AG09309 (cell line): ENCODE data around the gene LRMDA.

Experiments
- DNase-seq: peaks from one replicate; pipeline ENCODE4 v3.0.0-alpha.2; 2010; ENCODE audit warnings: low read depth
- H3K4me3 ChIP-seq: 2 replicates; pipeline ENCODE4 v1.5.1; 2011; ENCODE audit warnings: mild to moderate bottlenecking, low read depth, low read length, moderate library complexity; ENCODE audit not compliant: control insufficient read depth
- TF ChIP-seq, protein P1 (sequence below): IDR thresholded peaks from 2 replicates; pipeline ENCODE4 v1.5.1; 2011; ENCODE audit warnings: mild to moderate bottlenecking, low read depth, low read length, inconsistent platforms; ENCODE audit not compliant: insufficient read depth, control insufficient read depth; ENCODE audit errors: missing control alignments

Gene LRMDA

DNA sequence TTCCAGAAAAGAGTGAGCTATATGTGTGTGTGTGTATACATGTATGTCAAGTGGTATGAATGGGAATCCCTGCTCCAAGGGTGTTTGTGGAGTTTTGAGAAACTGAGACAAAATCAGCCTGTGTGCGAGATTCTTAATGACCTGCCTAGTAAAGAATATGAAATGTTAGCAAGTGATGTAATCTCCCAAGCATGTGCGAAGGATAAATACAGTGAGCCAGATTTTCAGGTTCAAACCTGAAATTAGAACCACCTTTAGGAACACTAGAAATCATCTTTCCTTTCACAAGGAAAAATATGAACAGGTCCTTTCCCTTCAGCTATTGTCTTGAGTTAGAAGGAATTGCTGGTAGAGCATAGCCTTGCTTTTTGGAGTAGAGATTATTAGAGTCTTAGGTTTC, 457.6 kb downstream of the LRMDA start:
- DNase-seq, result no peak
- TF ChIP-seq, protein P1, sequence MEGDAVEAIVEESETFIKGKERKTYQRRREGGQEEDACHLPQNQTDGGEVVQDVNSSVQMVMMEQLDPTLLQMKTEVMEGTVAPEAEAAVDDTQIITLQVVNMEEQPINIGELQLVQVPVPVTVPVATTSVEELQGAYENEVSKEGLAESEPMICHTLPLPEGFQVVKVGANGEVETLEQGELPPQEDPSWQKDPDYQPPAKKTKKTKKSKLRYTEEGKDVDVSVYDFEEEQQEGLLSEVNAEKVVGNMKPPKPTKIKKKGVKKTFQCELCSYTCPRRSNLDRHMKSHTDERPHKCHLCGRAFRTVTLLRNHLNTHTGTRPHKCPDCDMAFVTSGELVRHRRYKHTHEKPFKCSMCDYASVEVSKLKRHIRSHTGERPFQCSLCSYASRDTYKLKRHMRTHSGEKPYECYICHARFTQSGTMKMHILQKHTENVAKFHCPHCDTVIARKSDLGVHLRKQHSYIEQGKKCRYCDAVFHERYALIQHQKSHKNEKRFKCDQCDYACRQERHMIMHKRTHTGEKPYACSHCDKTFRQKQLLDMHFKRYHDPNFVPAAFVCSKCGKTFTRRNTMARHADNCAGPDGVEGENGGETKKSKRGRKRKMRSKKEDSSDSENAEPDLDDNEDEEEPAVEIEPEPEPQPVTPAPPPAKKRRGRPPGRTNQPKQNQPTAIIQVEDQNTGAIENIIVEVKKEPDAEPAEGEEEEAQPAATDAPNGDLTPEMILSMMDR, result no peak
- no peak overlapping the region for H3K4me3 ChIP-seq

DNA sequence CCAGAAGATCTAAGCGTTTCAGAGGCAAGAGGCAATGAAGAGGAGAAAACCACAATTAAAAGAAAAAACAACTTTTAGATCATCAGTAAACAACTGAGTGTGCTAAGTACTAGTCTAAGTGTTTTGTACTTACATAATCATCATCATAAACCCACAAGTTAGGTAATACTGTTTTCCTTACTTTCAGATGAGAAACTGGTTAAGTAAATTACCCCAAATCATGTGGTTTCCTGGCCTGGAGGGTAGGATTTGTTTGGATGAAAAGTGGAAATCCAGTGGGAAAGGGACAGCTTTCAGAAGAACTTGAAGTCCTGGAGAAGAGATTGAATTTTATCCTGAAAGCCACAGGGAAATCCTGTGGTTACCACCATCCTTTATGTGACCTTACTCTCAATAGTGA, 463.3 kb downstream of the LRMDA start:
- TF ChIP-seq, protein P1, result no peak
- DNase-seq, result no peak
- H3K4me3 ChIP-seq, result no peak overlapping the region

DNA sequence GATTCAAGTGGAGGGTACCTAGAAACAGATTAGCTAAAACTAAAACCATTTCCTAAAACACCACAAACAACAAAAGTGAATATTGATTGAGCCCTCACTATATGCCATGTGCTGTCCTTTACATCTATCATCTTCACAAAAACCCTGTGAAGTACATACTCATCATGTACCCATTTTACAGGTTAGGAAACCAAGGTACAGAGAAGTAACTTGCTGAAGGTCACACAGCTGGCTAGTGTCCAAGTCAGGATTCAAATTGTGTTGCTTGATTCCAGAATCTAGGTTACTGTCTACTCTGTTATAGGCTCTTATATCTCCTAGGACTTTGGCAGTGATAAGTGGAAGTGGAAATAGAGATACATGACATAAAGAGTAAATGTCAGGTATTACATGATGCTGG, 463.8 kb downstream of the LRMDA start:
- no peak overlapping the region for H3K4me3 ChIP-seq
- no peak for DNase-seq
- TF ChIP-seq, protein P1, result no peak

DNA sequence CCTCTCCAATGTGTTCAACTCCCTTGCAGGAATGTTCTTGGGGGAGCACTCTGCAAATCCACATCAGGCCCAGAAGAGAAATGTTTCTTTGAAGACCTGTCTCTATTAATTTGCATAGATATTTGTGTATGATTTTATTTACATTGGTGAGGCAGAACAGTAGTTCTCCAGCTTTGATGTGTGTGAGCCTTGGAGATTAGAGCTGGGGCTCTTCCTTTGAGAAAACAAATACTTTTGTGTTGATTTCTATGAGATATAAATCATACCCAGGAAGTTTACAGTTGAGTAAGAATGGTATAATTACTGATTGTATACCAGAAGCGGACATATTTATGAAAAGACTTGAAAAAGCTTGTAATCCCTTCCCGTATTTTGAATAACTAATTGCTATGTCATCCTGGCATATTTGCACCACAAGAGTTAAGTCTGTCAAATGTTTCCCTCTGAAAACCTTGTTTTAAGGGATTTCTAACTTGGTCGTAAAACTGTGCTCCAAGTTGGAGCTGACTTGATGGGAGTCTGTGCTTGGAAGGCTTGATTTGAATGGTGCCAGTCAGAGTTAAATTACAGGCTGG, 468.5 kb downstream of the LRMDA start:
- TF ChIP-seq, protein P1, result no peak
- H3K4me3 ChIP-seq, result no peak overlapping the region
- DNase-seq, result no peak

DNA sequence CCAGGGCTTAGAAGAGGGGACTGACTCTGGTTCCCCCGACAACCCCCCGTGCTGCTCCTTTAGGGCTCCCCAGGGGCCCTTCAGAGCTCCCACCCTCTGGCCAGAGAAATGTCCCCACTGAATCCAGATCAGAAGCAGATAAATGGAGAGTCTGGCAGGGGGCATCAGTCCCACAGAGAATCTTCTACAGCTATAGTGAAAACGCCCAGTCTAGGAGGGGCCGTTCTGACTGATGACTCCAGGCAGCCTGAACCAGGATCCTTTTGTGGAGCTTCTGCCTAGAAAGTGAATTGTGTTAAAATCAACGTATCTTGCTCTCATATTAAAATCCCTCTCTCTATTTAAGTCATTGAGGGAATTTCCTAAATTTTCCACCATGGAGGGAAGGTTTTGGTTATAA, 471.4 kb downstream of the LRMDA start:
- TF ChIP-seq, protein P1, result no peak
- DNase-seq, result no peak
- no peak overlapping the region for H3K4me3 ChIP-seq

DNA sequence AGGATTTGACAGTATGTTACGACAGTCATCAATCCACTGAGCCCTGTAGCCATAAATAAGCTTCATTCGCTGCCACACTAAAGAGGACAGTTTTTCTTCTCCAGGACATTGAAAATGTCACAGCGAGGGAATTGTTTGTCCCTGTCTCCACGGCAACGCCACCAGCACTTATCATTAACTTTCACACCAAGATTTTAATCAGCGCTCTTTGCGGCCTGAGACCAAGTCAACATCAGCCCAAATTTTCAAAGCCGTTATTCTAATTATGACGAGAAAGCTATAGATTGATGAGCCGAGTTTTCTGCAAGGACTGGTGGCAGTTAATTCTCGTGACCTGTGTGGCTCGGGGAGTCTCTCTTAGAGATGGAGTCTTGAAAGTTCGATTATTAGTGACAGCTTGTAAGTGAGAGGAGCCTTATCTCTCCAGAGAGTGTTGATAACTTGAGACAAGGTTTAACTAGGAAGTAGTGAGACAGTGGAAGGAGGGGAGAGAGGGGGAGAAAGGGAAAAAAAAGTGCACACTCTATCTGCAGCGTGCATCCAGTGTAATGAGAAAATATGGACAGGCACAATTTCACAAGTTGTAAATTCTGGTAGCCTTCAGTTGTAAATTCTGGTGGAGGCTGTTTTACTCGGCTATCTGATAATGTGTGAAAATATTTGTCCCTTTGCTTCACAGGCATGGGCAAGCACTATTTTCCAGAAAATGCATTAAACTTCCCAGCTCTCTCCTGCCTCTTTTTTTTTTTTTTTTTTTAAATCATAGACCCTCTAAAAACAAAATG, 473.3 kb downstream of the LRMDA start:
- TF ChIP-seq, protein P1, result no peak
- no peak overlapping the region for H3K4me3 ChIP-seq
- DNase-seq, result no peak
